ENCODE measurements around the gene NELFE. TPM values are rescaled to one million over a fixed set of nuclear protein-coding genes. Genes with fewer than 3 reads are reported as not detected.
"Not testable (repeated sequence)": the region's sequence is repeated elsewhere in the genome, so short reads cannot be mapped to it uniquely, and the experiment has no call there.

The NELFE gene
- total RNA-seq, 4 donors from 2014 or later, result 83.2 to 114 (median 106) TPM

- 28 to 32% methylated on average over 6 of the region's 6 CpGs for WGBS, 2 donors
- peaks cover 0 to 7% of the 10 kb centered on the region in 2 donors for H3K4me1 ChIP-seq
- intact Hi-C loops (cut with DNase I), result no loop called here
- no peak overlapping the region for H3K27ac ChIP-seq
- TF ChIP-seq, protein P1, sequence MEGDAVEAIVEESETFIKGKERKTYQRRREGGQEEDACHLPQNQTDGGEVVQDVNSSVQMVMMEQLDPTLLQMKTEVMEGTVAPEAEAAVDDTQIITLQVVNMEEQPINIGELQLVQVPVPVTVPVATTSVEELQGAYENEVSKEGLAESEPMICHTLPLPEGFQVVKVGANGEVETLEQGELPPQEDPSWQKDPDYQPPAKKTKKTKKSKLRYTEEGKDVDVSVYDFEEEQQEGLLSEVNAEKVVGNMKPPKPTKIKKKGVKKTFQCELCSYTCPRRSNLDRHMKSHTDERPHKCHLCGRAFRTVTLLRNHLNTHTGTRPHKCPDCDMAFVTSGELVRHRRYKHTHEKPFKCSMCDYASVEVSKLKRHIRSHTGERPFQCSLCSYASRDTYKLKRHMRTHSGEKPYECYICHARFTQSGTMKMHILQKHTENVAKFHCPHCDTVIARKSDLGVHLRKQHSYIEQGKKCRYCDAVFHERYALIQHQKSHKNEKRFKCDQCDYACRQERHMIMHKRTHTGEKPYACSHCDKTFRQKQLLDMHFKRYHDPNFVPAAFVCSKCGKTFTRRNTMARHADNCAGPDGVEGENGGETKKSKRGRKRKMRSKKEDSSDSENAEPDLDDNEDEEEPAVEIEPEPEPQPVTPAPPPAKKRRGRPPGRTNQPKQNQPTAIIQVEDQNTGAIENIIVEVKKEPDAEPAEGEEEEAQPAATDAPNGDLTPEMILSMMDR (IDR thresholded peaks at IDR 0.05), result no peak
- TF ChIP-seq POLR2A (IDR thresholded peaks at IDR 0.05), result no peak
- DNase-seq, result no peak
- H3K27me3 ChIP-seq, result no peaks in the 10 kb centered on the region
- H3K4me3 ChIP-seq (replicated peaks in 1 of 3), result no peak overlapping the region
- H3K9me3 ChIP-seq, result no peaks in the 10 kb centered on the region
- no peaks in the 10 kb centered on the region for H3K36me3 ChIP-seq
Observed at GRCh38 chr6:31940256-31940664, 18.5 kb downstream of the NELFE start.

- Histone ChIP-seq H3K4me1 (no peaks in the 10 kb centered on the region), H3K27ac (no peak overlapping the region), H3K4me3 (replicated peaks in 1 of 3) (no peak overlapping the region), H3K27me3 (no peaks in the 10 kb centered on the region), H3K9me3 (no peaks in the 10 kb centered on the region), H3K36me3 (no peaks in the 10 kb centered on the region)
- TF ChIP-seq POLR2A (IDR thresholded peaks at IDR 0.05), result no peak
- TF ChIP-seq, protein P1 (IDR thresholded peaks at IDR 0.05), result no peak
- intact Hi-C loops (cut with DNase I), result no loop called here
- DNase-seq, result no peak
- WGBS, 2 donors, result 80 to 88% methylated on average over 9 of the region's 9 CpGs
Observed at GRCh38 chr6:31935823-31936222, 22.9 kb downstream of the NELFE start.

GRCh38 chr6:31935021-31935420 is 23.8 kb downstream of the NELFE start:
- H3K4me1 ChIP-seq, result no peaks in the 10 kb centered on the region
- no peaks in the 10 kb centered on the region for H3K36me3 ChIP-seq
- TF ChIP-seq, protein P1 (IDR thresholded peaks at IDR 0.05), result no peak
- TF ChIP-seq POLR2A (IDR thresholded peaks at IDR 0.05), result no peak
- no peak for DNase-seq
- no peak overlapping the region for H3K27ac ChIP-seq
- H3K9me3 ChIP-seq, result no peaks in the 10 kb centered on the region
- intact Hi-C loops (cut with DNase I), result no loop called here
- H3K27me3 ChIP-seq, result no peaks in the 10 kb centered on the region
- WGBS, 2 donors, result 69 to 82% methylated on average over 3 of the region's 3 CpGs
- H3K4me3 ChIP-seq (replicated peaks in 1 of 3), result no peak overlapping the region

- no peak overlapping the region for H3K27ac ChIP-seq
- no peaks in the 10 kb centered on the region for H3K9me3 ChIP-seq
- TF ChIP-seq, protein P1 (IDR thresholded peaks at IDR 0.05), result no peak
- TF ChIP-seq POLR2A (IDR thresholded peaks at IDR 0.05), result no peak
- H3K4me3 ChIP-seq (replicated peaks in 1 of 3), result no peak overlapping the region
- H3K27me3 ChIP-seq, result no peaks in the 10 kb centered on the region
- no peaks in the 10 kb centered on the region for H3K4me1 ChIP-seq
- intact Hi-C loops (cut with DNase I), result no loop called here
- WGBS, 2 donors, result 85 to 87% methylated on average over 16 to 18 of the region's 19 CpGs
- H3K36me3 ChIP-seq, result no peaks in the 10 kb centered on the region
- no peak for DNase-seq
Observed at GRCh38 chr6:31933537-31933936, 25.2 kb downstream of the NELFE start.

- H3K4me1 ChIP-seq; intact Hi-C loops (cut with DNase I); H3K4me3 ChIP-seq (replicated peaks in 1 of 3); H3K27ac ChIP-seq; H3K27me3 ChIP-seq; H3K9me3 ChIP-seq; H3K36me3 ChIP-seq; DNase-seq: not testable (repeated sequence)
- WGBS, 2 donors, result 93 to 94% methylated on average over 11 to 15 of the region's 32 CpGs
Observed at GRCh38 chr6:31932137-31932536, 26.6 kb downstream of the NELFE start.

GRCh38 chr6:31930962-31931361 is 27.8 kb downstream of the NELFE start:
- Histone ChIP-seq H3K27ac (no peak overlapping the region), H3K4me1 (no peaks in the 10 kb centered on the region), H3K36me3 (no peaks in the 10 kb centered on the region), H3K9me3 (no peaks in the 10 kb centered on the region), H3K27me3 (no peaks in the 10 kb centered on the region), H3K4me3 (replicated peaks in 1 of 3) (no peak overlapping the region)
- intact Hi-C loops (cut with DNase I), result no loop called here
- TF ChIP-seq POLR2A (IDR thresholded peaks at IDR 0.05), result no peak
- TF ChIP-seq, protein P1 (IDR thresholded peaks at IDR 0.05), result no peak
- WGBS, 2 donors, result 90 to 100% methylated on average over 1 of the region's 1 CpG
- DNase-seq, result no peak
